IPS-15b (cell line): Measurements from ENCODE around the gene TNIK.

Experiments used
- H3K27me3 ChIP-seq: one replicate; pipeline ENCODE4 v1.6.1; 2013; ENCODE audit warnings: low read length; ENCODE audit not compliant: control insufficient read depth, insufficient read depth
- H3K36me3 ChIP-seq: one replicate; pipeline ENCODE4 v1.6.1; 2013; ENCODE audit warnings: low read length; ENCODE audit not compliant: control insufficient read depth, insufficient read depth
- H3K4me1 ChIP-seq: one replicate; pipeline ENCODE4 v1.6.1; 2013; ENCODE audit warnings: mild to moderate bottlenecking, low read length; ENCODE audit not compliant: control insufficient read depth, insufficient read depth
- H3K4me3 ChIP-seq: one replicate; pipeline ENCODE4 v1.5.1; 2013; ENCODE audit warnings: low read depth, low read length
- H3K9ac ChIP-seq: one replicate; pipeline ENCODE4 v1.6.1; 2013; ENCODE audit warnings: low read depth, mild to moderate bottlenecking, low read length
- H3K9me3 ChIP-seq: one replicate; pipeline ENCODE4 v1.6.1; 2013; ENCODE audit warnings: mild to moderate bottlenecking, low read length; ENCODE audit not compliant: control insufficient read depth, insufficient read depth

Gene TNIK

GRCh38 chr3:171328419-171329082 is 131.7 kb downstream of the TNIK start:
- peaks cover 8% of the 10 kb centered on the region for H3K4me1 ChIP-seq
- H3K27me3 ChIP-seq, result no peaks in the 10 kb centered on the region
- H3K9me3 ChIP-seq, result no peaks in the 10 kb centered on the region
- H3K9ac ChIP-seq, result no peak overlapping the region
- H3K4me3 ChIP-seq, result no peak overlapping the region
- H3K36me3 ChIP-seq, result no peaks in the 10 kb centered on the region

GRCh38 chr3:171327441-171328174 is 132.6 kb downstream of the TNIK start:
- no peak overlapping the region for H3K4me3 ChIP-seq
- H3K9me3 ChIP-seq, result no peaks in the 10 kb centered on the region
- no peaks in the 10 kb centered on the region for H3K36me3 ChIP-seq
- no peaks in the 10 kb centered on the region for H3K27me3 ChIP-seq
- peaks cover 8% of the 10 kb centered on the region for H3K4me1 ChIP-seq
- no peak overlapping the region for H3K9ac ChIP-seq

GRCh38 chr3:171326717-171327440 is 133.3 kb downstream of the TNIK start:
- no peaks in the 10 kb centered on the region for H3K27me3 ChIP-seq

GRCh38 chr3:171323938-171324536 is 136.2 kb downstream of the TNIK start:
- no peak overlapping the region for H3K4me3 ChIP-seq
- peaks cover 16% of the 10 kb centered on the region for H3K4me1 ChIP-seq
- no peaks in the 10 kb centered on the region for H3K36me3 ChIP-seq
- H3K9ac ChIP-seq, result no peak overlapping the region
- no peaks in the 10 kb centered on the region for H3K9me3 ChIP-seq
- H3K27me3 ChIP-seq, result no peaks in the 10 kb centered on the region

More at GRCh38 chr3:171326717-171327440, 133.3 kb downstream of the TNIK start:
- Histone ChIP-seq H3K9me3 (no peaks in the 10 kb centered on the region), H3K9ac (no peak overlapping the region), H3K4me3 (no peak overlapping the region), H3K4me1 (peaks cover 9% of the 10 kb centered on the region), H3K36me3 (no peaks in the 10 kb centered on the region)

GRCh38 chr3:171321559-171322360 is 138.4 kb downstream of the TNIK start:
- Histone ChIP-seq H3K27me3 (no peaks in the 10 kb centered on the region), H3K9ac (no peak overlapping the region), H3K9me3 (no peaks in the 10 kb centered on the region), H3K4me3 (no peak overlapping the region), H3K4me1 (peaks cover 15% of the 10 kb centered on the region), H3K36me3 (no peaks in the 10 kb centered on the region)

- no peak overlapping the region for H3K9ac ChIP-seq
- H3K9me3 ChIP-seq, result no peaks in the 10 kb centered on the region
- no peaks in the 10 kb centered on the region for H3K36me3 ChIP-seq
- no peak overlapping the region for H3K4me3 ChIP-seq
- H3K4me1 ChIP-seq, result peaks cover 15% of the 10 kb centered on the region
- no peaks in the 10 kb centered on the region for H3K27me3 ChIP-seq
Measured at GRCh38 chr3:171320750-171321558, 139.3 kb downstream of the TNIK start.

GRCh38 chr3:171317171-171317570 is 143.0 kb downstream of the TNIK start:
- Histone ChIP-seq H3K4me3 (no peak overlapping the region), H3K36me3 (no peaks in the 10 kb centered on the region), H3K9ac (no peak overlapping the region), H3K4me1 (peaks cover 17% of the 10 kb centered on the region), H3K27me3 (no peaks in the 10 kb centered on the region), H3K9me3 (no peaks in the 10 kb centered on the region)

- Histone ChIP-seq H3K9me3 (no peaks in the 10 kb centered on the region), H3K4me3 (no peak overlapping the region), H3K9ac (no peak overlapping the region), H3K36me3 (no peaks in the 10 kb centered on the region), H3K4me1 (peaks cover 6% of the 10 kb centered on the region), H3K27me3 (no peaks in the 10 kb centered on the region)
Measured at GRCh38 chr3:171315919-171316318, 144.3 kb downstream of the TNIK start.

GRCh38 chr3:171315101-171315500 is 145.1 kb downstream of the TNIK start:
- H3K36me3 ChIP-seq, result no peaks in the 10 kb centered on the region
- H3K4me3 ChIP-seq, result no peak overlapping the region
- H3K27me3 ChIP-seq, result no peaks in the 10 kb centered on the region
- H3K9me3 ChIP-seq, result no peaks in the 10 kb centered on the region
- H3K9ac ChIP-seq, result no peak overlapping the region
- H3K4me1 ChIP-seq, result peaks cover 2% of the 10 kb centered on the region

GRCh38 chr3:171314341-171314740 is 145.9 kb downstream of the TNIK start:
- H3K4me1 ChIP-seq, result peaks cover 2% of the 10 kb centered on the region
- no peaks in the 10 kb centered on the region for H3K36me3 ChIP-seq
- H3K4me3 ChIP-seq, result no peak overlapping the region
- H3K27me3 ChIP-seq, result no peaks in the 10 kb centered on the region
- no peak overlapping the region for H3K9ac ChIP-seq
- no peaks in the 10 kb centered on the region for H3K9me3 ChIP-seq
